HuH-7 (cell line): Measurements from ENCODE around the gene STRN3.
"Not testable (repeated sequence)": the region's sequence is repeated elsewhere in the genome, so short reads cannot be mapped to it uniquely, and the experiment has no call there.

ENCODE experiments used
- DNase-seq: peaks from one replicate; pipeline ENCODE4 v3.0.0; 2011; ENCODE audit warnings: low spot score

Gene STRN3, protein sequence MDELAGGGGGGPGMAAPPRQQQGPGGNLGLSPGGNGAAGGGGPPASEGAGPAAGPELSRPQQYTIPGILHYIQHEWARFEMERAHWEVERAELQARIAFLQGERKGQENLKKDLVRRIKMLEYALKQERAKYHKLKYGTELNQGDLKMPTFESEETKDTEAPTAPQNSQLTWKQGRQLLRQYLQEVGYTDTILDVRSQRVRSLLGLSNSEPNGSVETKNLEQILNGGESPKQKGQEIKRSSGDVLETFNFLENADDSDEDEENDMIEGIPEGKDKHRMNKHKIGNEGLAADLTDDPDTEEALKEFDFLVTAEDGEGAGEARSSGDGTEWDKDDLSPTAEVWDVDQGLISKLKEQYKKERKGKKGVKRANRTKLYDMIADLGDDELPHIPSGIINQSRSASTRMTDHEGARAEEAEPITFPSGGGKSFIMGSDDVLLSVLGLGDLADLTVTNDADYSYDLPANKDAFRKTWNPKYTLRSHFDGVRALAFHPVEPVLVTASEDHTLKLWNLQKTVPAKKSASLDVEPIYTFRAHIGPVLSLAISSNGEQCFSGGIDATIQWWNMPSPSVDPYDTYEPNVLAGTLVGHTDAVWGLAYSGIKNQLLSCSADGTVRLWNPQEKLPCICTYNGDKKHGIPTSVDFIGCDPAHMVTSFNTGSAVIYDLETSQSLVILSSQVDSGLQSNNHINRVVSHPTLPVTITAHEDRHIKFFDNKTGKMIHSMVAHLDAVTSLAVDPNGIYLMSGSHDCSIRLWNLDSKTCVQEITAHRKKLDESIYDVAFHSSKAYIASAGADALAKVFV

DNA sequence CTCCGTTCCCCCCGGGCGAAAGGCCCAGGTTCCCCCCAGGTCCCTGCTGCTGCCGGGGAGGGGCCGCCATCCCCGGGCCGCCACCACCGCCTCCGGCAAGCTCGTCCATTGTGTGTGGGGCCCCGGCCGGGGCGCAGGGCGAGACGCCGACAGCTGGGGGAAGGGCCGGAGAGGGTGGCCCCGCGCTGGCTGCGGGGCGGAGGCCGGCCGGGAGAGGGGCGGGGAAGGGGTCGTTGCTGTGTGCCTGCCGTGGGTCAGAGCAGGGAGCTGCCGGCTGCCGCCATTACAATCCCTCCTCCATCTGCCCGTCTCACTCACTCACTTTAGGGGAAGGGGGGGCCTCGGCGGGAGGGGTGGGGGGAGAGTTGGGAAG lies at the start of gene STRN3:
Gene STRN3 (minus strand): TSS at position 303 of the 373 bp plus-strand sequence. CDS start 194 bp downstream, at position 109.
- DNase-seq = no peak

DNA sequence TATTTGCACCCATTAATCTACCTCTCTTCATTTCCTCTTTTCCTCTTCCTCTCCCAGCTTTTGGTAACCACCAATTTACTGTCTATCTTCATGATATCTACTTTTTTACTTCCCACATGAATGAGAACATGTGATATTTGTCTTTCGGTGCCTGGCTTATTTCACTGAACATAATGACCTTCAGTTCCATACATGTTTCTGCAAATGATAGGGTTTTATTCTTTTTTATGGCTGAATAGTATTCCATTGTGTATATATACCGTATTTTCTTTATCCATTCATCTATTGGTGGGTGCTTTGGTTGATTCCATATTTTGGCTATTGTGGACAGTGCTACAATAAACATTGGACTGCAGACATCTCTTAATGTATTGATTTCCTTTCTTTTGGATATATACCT lies 49.0 kb upstream of the STRN3 start:
- no peak for DNase-seq

DNA sequence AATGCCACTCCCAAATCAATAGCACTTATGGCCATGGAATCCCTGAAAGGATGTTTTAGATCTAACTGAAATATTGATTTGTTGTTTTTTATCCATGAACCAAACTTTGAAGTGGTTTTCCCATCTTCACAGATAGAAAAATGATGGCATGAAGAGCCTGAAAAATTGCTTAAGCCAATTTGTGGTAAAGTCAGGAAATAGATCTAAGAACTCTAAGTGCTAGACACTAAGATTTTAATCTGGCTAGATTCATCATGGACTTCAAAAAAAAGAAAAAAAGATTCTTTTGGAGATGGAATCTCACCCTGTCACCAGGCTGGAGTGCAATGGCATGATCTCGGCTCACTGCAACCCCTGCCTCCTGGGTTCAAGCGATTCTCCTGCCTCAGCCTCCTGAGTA lies 45.0 kb upstream of the STRN3 start:
- DNase-seq = no peak

DNA sequence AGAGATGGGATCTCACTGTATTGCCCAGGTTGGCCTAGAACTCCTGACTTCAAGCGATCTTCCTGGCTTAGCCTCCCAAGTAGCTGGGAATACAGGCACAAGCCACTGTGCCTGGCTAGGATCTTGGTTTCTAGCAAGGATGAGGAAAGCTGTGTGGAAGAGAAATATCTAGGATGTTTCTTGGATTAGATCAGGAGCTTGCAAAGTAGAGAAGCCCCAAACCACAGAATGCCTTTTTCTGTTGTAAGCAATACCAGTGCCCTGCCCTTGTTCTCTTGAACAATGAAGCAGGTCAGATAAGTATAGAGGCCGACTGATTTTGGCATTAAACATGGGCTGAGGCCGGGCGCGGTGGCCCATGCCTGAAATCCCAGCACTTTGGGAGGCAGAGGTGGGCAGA lies 44.3 kb upstream of the STRN3 start:
- DNase-seq = no peak

DNA sequence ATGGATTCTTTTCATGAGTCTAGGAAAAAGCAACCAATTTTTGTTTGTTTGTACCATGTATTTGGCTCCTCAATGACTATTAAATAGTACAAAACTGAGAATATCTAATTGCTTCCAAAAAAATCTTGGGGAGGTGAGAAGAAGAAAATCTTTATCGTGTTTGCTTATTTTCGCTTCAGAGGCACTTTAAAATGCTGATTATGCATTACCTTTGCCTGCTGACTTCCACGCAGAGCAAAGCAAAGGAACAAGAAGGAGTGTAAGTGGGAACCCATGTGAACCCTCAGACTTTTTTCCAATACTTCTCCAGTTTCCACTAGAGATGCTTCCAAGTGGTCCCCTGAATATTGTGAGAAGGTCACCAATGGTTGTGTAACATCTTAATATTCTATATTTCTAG lies 43.2 kb upstream of the STRN3 start:
- DNase-seq = no peak

DNA sequence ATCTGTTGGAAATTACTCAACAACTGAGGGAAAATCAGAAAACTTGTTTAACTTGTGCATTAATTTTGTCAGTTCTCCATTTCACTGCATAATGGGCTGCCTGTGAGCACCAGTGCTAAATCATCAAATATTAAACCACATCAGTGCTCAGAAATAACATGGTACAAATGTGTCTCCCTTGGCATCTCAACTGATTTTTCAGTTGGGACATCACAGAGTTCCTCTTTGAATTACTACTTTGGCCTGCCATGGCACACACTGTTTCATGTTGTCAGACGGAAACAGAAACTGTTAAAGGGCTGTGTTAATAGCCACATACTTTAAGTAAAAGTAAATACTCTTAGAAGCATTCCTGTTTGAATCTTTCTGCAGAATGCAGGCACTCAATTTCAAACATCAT lies 42.1 kb upstream of the STRN3 start:
- no peak for DNase-seq

DNA sequence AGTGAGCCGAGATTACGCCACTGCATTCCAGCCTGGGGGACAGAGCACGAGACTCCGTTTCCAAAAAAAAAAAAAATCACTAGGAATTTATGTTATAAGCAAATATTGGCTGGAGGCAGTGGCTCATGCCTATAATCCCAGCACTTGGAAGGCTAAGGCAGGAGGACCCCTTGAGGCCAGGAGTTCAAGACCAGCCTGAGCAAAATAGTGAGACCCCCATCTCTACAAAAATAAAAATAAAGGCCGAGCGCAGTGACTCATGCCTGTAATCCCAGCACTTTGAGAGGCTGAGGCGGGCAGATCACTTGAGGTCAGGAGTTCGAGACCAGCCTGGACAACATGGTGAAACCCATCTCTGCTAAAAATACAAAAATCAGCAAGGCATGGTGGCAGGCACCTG lies 36.7 kb upstream of the STRN3 start:
- not testable (repeated sequence) for DNase-seq

DNA sequence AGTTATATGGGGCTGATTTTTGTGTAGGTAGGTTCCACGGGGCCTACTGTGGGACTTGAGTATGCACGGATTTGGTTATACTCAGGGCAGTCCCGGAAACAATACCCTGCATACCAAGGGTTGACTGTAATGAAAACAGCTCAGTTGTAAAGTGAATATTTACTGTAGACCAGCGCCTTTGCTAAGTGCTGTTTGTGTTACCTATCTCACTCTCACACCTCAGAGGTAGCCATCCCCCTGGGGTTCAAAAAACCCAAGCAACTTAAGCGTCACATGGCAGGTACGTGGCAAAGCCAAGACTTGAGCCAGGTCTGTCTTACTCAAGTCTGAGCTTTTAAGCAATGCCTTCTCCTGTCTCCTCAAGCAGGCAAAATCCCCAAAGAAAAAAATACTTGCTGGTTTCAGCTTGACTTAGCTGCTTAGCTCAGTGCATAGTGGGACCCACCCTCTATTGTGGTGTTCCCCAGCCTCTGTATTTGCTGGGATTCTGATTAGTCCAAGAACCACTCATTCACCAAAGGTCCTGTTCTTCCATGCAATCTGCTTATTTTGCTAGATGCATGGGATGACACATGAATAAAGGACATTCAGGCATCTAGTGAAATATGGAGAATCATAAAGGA lies 34.2 kb upstream of the STRN3 start:
- no peak for DNase-seq

DNA sequence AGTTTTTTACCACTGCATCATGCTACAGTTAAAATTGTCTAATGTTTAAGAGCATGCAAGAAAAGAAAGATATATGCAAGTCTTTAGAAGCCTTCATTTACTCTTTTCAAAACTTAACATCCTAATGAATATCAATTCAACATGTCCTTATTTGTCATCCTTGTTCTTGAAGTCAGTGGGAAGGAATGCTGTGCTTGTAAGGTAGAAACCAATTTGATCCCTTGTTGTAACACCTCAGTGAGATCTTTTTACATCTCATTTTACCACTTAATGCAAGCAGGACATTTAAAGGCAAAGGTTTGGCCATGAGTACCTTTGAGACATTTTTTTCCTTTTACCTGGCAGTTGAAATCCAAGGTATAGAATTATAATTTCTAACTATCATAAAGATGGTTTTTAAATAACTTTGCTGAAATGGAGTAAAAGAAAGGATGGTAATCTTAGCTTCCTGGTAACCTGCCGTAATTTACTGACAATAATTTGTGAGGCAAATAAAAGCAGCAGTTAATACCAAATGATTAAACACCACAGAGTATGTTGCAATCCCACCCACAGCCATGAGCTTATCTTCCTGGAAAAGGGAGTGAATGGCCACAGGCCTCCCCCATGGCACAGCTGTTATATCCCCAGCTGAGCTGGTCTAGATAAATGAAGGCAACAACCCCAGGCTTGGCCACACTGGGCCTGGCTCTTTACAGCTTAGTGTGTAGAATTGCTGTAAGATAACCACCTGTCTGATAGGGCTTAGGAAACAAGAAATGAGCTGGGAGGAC lies 33.2 kb upstream of the STRN3 start:
- peak; percentile 83 for DNase-seq

DNA sequence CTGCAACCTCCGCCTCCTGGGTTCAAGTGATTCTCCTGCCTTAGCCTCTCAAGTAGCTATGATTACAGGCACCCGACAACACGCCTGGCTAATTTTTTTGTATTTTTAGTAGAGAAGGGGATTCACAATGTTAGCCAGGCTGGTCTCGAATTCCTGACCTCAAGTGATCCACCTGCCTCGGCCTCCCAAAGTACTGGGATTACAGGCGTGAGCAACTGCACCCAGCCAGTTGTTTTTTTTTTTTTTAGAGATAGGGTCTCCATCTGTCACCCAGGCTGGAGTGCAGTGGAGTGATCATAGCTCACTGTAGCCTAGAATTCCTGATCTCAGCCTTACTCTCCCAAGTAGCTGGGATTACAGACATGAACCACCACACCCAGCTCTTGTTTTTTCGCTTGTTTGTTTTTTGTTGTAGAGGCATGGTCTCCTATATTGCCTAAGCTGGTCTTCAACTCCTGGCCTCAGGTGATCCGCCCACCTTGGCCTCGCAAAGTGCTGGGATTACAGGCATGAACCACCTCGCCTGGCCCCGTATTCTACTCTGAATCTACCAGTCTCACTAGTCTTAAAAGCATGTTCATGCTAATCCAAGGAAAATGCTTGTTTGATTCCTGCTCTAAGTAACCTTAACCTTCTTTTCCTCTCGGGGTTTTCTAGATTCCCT lies 31.7 kb upstream of the STRN3 start:
- no peak for DNase-seq

DNA sequence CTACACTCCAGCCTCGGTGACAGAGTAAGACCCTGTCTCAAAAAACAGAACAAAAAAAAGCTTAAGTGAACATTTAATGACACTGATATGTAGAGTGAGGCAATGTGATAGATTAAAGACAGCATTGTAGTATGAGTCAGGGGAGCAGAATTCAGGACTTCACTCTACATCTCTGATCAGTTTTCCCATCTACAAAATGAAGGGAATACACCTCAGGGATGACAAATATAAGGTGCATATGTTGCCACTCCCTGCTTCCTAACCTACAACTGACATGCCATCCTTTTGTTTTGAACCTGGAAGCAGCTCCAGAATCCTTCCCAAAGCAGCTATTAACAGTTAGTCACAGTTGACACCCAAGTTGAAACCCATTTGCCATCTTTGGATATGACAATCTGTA lies 30.9 kb upstream of the STRN3 start:
- no peak for DNase-seq

DNA sequence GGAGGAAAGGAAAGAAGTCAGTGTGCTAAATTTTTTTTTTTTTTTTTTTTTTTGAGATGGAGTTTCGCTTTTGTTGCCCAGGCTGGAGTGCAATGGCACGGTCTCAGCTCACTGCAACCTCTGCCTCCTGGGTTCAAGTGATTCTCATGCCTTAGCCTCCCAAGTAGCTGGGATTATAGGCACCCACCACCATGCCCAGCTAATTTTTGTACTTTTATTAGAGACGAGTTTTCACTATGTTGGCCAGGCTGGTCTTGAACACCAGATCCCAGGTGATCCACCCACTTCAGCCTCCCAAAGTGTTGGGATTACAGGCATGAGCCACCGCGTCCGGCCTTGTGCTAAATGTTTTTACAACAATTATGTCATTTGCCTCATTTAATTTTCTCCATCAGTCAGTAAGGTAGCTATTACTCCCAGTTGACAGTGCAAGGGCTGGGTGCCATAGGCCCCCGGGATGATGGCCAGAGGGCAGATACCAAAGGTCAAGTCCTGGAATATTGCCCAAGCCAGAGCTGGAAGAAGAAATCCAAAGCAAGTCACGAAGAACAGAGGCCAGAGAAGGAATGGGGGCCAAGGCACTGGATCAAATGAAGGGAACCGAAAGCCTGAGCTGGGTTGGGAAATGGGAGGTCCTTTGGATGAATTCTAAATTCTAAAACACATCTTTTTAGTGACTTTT lies 26.9 kb upstream of the STRN3 start:
- DNase-seq = peak; percentile 58

DNA sequence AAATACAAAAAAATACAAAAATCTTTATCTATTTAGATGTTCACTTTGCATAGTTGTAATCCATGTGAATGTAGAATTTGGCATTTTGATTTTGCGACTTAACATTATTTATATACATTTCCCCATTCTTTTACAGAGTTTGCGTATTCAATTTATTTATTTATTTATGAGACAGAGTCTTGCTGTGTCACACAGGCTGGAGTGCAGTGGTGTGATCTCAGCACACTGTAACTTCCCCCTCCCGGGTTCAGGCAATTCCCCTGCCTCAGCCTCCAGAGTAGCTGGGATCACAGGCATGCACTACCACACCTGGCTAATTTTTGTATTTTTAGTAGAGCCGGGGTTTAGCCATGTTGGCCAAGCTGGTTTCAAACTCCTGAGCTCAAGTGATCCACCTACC lies 25.3 kb upstream of the STRN3 start:
- DNase-seq = no peak

DNA sequence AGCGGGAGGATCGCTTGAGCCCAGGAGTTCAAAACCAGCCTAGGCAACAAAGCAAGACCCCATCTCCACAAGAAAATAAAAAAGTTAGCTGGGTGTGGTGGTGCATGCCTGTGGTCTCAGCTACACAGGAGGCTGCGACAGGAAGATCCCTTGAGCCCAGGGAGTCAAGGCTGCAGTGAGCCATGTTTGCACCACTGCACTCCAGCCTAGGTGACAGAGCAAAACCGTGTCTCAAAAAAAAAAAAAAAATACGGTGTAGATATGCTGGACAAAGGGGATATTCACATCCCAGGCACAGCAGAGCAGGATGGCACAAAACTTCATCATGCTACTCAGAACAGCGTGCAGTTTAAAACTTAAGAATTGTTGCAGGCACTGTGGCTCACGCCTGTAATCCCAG lies 24.8 kb upstream of the STRN3 start:
- no peak for DNase-seq

DNA sequence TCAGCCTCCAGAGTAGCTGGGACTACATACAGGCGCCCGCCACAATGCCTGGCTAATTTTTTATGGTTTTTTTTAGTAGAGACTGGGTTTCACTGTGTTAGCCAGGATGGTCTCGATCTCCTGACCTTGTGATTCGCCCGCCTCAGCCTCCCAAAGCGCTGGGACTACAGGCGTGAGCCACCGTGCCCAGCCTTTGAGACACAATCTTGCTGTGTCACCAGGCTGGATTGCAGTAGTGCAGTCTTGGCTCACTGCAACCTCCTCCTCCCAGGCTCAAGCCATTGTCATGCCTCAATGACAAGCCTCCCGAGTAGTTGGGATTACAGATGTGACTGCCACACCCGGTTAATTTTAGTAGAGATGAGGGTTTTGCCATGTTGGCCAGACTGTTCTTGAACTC lies 21.3 kb upstream of the STRN3 start:
- no peak for DNase-seq

DNA sequence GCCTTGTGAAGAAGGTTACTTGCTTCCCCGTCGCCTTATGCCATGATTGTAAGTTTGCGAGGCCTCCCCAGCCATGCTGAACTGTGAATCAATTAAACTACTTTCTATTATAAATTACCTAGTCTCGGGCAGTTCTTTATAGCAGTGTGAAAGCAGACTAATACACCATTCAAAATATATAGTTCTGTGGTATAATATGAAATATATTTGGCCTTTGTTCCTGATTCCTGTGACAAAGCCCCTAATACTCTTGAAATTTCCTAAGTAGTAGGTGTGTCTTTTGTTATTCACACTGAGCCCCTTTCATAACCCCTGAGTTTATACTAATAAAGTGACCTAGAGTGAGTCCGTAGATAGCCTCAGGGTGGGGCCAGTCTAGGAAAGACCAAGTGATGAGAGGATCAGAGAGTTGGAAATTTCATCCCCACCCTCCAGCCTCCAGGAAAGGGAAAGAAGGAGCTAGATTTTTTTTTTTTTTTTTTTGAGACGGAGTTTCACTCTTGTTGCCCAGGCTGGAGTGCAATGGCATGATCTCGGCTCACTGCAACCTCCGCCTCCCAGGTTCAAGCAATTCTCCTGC lies 19.4 kb upstream of the STRN3 start:
- DNase-seq = no peak

DNA sequence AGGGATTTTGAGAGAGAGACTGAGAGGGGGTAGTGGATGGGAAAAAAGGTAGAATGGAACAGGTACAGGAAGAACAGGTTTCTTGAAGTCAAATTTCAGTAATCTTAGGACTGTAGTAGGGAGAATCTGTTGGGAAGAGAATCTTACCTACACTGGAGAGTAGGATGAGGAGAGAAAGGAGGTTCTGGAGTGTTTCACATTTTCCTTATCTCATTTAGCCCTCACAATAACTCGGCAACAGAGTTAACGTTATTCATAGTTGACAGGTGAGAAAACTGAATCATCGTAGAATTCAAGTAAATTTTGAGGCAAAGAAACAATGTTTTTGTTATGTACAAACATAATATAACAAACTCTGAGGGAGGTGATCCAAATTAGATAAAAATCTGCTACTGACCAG lies 17.2 kb upstream of the STRN3 start:
- no peak for DNase-seq

DNA sequence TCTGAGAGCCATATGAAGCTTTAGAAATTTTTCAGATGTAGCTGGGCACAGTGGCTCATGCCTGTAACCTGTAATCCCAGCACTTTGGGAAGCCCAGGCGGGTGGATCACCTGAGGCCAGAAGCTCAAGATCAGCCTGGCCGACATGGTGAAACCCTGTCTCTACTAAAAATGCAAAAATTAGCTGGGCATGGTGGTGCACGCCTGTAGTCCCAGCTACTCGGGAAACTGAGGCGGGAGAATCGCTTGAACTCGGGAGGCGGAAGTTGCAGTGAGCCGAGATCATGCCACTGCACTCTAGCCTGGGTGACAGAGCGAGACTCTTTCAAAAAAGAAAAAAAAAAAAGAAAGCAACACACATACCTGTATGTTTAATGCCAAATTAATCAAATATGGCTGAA lies 16.7 kb upstream of the STRN3 start:
- not testable (repeated sequence) for DNase-seq

DNA sequence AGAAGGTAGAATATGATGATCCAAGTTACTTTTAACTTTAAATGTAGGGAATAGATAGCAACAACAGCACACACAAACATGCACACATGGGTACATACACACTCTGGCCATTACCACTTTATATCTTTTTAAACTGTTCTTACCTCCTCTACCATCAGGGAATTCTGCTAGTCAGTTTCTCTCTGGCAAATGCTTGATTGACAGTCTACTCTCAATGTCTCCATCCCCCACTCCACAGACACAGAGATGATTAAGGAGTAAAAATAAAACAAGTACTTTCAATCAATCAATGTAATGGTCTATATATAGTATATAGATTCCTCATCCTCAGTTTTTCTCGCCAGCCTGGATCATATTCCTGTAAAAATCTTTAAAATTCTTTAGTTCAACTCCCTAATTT lies 16.1 kb upstream of the STRN3 start:
- no peak for DNase-seq

DNA sequence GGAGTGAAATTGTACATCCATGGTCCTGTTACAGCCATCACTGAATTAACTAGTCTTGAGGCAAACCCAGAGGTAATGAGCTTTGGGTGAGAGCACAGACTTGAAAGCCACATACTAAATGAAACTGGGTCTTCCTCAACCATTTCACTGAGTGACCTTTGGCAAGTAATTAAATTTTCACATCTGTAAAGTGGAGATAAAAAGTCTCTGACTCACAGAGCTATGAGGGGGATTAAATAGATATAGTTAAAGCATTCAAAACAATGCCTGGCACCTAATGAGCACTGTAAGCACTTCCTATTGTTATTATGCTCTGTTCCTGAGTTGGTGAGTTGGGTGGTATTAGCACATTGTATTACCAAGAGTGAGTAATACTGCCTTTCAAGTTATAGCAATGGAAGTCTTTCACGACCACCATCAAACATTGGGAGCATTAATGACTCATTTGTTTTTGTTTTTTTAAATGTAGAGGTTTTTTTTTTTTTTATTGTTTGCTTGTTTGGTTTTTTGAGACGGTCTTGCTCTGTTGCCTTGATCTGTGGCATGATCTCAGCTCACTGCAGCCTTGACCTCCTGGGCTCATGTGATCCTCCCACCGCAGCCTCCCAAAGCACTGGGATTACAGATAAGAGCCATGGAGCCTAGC lies 12.5 kb upstream of the STRN3 start:
- DNase-seq = no peak
